Suprapubic skin (tissue), 3 donors: ENCODE data around the gene RSRC1.

ENCODE experiments used
- POLR2A ChIP-seq, 2 donors: fragments of 450-650 bp; IDR thresholded peaks; one replicate each; pipeline ENCODE4 v1.6.1; 2017; ENCODE audit warnings: antibody characterized with exemption in 2 of 2, mild to moderate bottlenecking in 2 of 2, moderate library complexity in 2 of 2
- TF ChIP-seq, protein P1 (sequence below), 2 donors: fragments of 200-600 bp in 1 of 2; fragments of 450-650 bp in 1 of 2; sonication (generic) in 1 of 2; IDR thresholded peaks; one replicate each; pipeline ENCODE4 v1.5.1; 2016 to 2019; ENCODE audit warnings: antibody characterized with exemption in 2 of 2, mild to moderate bottlenecking in 1 of 2, moderate library complexity in 1 of 2

DNA sequence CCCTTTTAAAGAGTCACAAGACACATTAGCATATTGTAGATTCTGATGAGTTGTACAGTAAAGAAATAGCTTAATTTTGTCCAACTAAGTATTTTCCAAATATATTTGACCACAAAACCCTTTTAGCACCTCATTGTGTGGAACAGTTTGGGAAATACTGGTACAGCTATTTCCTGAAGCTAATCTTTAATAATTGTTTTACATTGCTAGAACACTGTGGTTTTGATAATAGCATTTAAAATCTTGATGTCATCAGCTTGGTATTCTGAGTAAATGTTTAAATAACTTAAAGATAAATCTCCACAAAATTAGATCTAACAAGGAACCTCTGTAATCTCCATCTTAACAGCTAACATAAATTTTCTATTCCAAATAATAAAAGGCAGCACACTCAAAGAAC is 321.1 kb downstream of the RSRC1 start:
- no peak for TF ChIP-seq POLR2A (IDR thresholded peaks at IDR 0.05)
- TF ChIP-seq, protein P1, sequence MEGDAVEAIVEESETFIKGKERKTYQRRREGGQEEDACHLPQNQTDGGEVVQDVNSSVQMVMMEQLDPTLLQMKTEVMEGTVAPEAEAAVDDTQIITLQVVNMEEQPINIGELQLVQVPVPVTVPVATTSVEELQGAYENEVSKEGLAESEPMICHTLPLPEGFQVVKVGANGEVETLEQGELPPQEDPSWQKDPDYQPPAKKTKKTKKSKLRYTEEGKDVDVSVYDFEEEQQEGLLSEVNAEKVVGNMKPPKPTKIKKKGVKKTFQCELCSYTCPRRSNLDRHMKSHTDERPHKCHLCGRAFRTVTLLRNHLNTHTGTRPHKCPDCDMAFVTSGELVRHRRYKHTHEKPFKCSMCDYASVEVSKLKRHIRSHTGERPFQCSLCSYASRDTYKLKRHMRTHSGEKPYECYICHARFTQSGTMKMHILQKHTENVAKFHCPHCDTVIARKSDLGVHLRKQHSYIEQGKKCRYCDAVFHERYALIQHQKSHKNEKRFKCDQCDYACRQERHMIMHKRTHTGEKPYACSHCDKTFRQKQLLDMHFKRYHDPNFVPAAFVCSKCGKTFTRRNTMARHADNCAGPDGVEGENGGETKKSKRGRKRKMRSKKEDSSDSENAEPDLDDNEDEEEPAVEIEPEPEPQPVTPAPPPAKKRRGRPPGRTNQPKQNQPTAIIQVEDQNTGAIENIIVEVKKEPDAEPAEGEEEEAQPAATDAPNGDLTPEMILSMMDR (IDR thresholded peaks at IDR 0.05) = no peak
